Osteocyte (in vitro differentiated cells): ENCODE results near the gene ZNRD2. TPM values are rescaled to one million over a fixed set of nuclear protein-coding genes. Genes with fewer than 3 reads are reported as not detected.
"Not testable (repeated sequence)": the region's sequence is repeated elsewhere in the genome, so short reads cannot be mapped to it uniquely, and the experiment has no call there.

ENCODE experiments used
- DNase-seq: peaks from one replicate; pipeline ENCODE4 v3.0.0; 2021; ENCODE audit warnings: mixed read lengths; ENCODE audit not compliant: unreplicated experiment; ENCODE audit errors: extremely low spot score
- H3K27ac Mint-ChIP-seq: one replicate; pipeline ENCODE4 v1.8.0; 2021; ENCODE audit warnings: mild to moderate bottlenecking, mixed read lengths; ENCODE audit not compliant: unreplicated experiment
- H3K27me3 Mint-ChIP-seq: one replicate; pipeline ENCODE4 v1.8.0; 2021; ENCODE audit warnings: mixed read lengths; ENCODE audit not compliant: unreplicated experiment
- H3K36me3 Mint-ChIP-seq: one replicate; pipeline ENCODE4 v1.8.0; 2021; ENCODE audit warnings: mixed read lengths; ENCODE audit not compliant: unreplicated experiment
- H3K4me1 Mint-ChIP-seq: one replicate; pipeline ENCODE4 v1.8.0; 2021; ENCODE audit warnings: mixed read lengths; ENCODE audit not compliant: unreplicated experiment
- H3K4me3 Mint-ChIP-seq: one replicate; pipeline ENCODE4 v1.8.0; 2021; ENCODE audit warnings: mild to moderate bottlenecking, moderate library complexity, mixed read lengths; ENCODE audit not compliant: unreplicated experiment
- H3K9me3 Mint-ChIP-seq: one replicate; pipeline ENCODE4 v1.8.0; 2021; ENCODE audit warnings: mixed read lengths; ENCODE audit not compliant: unreplicated experiment
- total RNA-seq: library from RNA; stranded (reverse); gene quantifications from 2 replicates; pipeline ENCODE4 v1.2.1, GENCODE V29; 2021
- TF ChIP-seq, protein P1 (sequence below): fragments of 200-600 bp; sonication (generic); IDR thresholded peaks from 2 replicates; pipeline ENCODE4 v1.5.0; 2021; ENCODE audit warnings: antibody characterized with exemption, mild to moderate bottlenecking, moderate library complexity

Gene ZNRD2
- total RNA-seq, 1 donor from 2014 or later: 31.3 TPM

- Mint-ChIP-seq H3K9me3 (no peaks in the 10 kb centered on the region), H3K4me1 (peaks cover 53% of the 10 kb centered on the region), H3K4me3 (peak overlapping the region; percentile 5), H3K27ac (peak overlapping the region; percentile 94), H3K36me3 (peaks cover 2% of the 10 kb centered on the region), H3K27me3 (no peaks in the 10 kb centered on the region)
- no peak for DNase-seq
- TF ChIP-seq, protein P1, sequence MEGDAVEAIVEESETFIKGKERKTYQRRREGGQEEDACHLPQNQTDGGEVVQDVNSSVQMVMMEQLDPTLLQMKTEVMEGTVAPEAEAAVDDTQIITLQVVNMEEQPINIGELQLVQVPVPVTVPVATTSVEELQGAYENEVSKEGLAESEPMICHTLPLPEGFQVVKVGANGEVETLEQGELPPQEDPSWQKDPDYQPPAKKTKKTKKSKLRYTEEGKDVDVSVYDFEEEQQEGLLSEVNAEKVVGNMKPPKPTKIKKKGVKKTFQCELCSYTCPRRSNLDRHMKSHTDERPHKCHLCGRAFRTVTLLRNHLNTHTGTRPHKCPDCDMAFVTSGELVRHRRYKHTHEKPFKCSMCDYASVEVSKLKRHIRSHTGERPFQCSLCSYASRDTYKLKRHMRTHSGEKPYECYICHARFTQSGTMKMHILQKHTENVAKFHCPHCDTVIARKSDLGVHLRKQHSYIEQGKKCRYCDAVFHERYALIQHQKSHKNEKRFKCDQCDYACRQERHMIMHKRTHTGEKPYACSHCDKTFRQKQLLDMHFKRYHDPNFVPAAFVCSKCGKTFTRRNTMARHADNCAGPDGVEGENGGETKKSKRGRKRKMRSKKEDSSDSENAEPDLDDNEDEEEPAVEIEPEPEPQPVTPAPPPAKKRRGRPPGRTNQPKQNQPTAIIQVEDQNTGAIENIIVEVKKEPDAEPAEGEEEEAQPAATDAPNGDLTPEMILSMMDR: no peak
Measured at GRCh38 chr11:65560555-65561418, 9.5 kb upstream of the ZNRD2 start.

GRCh38 chr11:65562020-65562419, 8.3 kb upstream of the ZNRD2 start:
- Mint-ChIP-seq H3K4me1 (peaks cover 48% of the 10 kb centered on the region), H3K36me3 (no peaks in the 10 kb centered on the region), H3K9me3 (no peaks in the 10 kb centered on the region), H3K27ac (no peak overlapping the region), H3K27me3 (no peaks in the 10 kb centered on the region), H3K4me3 (no peak overlapping the region)
- TF ChIP-seq, protein P1: no peak
- DNase-seq: no peak

GRCh38 chr11:65562788-65563187, 7.5 kb upstream of the ZNRD2 start:
- Mint-ChIP-seq H3K27ac (no peak overlapping the region), H3K4me1 (peaks cover 43% of the 10 kb centered on the region), H3K36me3 (no peaks in the 10 kb centered on the region), H3K4me3 (no peak overlapping the region), H3K27me3 (no peaks in the 10 kb centered on the region), H3K9me3 (no peaks in the 10 kb centered on the region)
- DNase-seq: no peak
- TF ChIP-seq, protein P1: no peak

- H3K27me3 Mint-ChIP-seq: no peaks in the 10 kb centered on the region
- H3K9me3 Mint-ChIP-seq: no peaks in the 10 kb centered on the region
- H3K27ac Mint-ChIP-seq: no peak overlapping the region
- TF ChIP-seq, protein P1: no peak
- H3K4me1 Mint-ChIP-seq: peaks cover 47% of the 10 kb centered on the region
- H3K36me3 Mint-ChIP-seq: peaks cover 4% of the 10 kb centered on the region
- no peak overlapping the region for H3K4me3 Mint-ChIP-seq
- DNase-seq: no peak
Measured at GRCh38 chr11:65563601-65564000, 6.7 kb upstream of the ZNRD2 start.

- not testable (repeated sequence) for H3K27me3 Mint-ChIP-seq, H3K4me3 Mint-ChIP-seq, H3K36me3 Mint-ChIP-seq, DNase-seq, H3K9me3 Mint-ChIP-seq, H3K27ac Mint-ChIP-seq
- peaks cover 43% of the 10 kb centered on the region for H3K4me1 Mint-ChIP-seq
Measured at GRCh38 chr11:65564879-65565559, 5.3 kb upstream of the ZNRD2 start.
